Right forelimb (tissue), 1 donor: ENCODE measurements around the gene CPNE2.
"Not testable (repeated sequence)": the region's sequence is repeated elsewhere in the genome, so short reads cannot be mapped to it uniquely, and the experiment has no call there.

Source experiments
- DNase-seq: peaks from one replicate; pipeline ENCODE4 v3.0.0-alpha.2; 2018

Gene CPNE2

DNA sequence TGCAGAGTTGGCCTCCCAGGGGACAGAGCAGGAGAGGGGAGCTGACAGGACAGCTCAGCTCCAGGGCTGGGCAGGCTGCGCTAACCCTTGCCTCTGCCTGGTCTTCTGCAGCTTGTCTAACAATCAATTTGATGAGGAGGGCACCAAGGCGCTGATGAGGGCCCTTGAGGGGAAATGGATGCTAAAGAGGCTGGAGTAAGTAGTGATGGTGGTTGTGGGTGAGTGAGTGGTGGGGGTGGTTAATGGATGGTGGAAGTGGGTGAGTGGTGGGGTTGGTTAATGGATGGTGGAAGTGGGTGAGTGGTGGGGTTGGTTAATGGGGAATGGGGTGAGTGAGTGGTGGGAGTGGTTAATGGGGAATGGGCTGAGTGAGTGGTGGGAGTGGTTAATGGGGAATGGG is 22.0 kb upstream of the CPNE2 start:
- DNase-seq: no peak

DNA sequence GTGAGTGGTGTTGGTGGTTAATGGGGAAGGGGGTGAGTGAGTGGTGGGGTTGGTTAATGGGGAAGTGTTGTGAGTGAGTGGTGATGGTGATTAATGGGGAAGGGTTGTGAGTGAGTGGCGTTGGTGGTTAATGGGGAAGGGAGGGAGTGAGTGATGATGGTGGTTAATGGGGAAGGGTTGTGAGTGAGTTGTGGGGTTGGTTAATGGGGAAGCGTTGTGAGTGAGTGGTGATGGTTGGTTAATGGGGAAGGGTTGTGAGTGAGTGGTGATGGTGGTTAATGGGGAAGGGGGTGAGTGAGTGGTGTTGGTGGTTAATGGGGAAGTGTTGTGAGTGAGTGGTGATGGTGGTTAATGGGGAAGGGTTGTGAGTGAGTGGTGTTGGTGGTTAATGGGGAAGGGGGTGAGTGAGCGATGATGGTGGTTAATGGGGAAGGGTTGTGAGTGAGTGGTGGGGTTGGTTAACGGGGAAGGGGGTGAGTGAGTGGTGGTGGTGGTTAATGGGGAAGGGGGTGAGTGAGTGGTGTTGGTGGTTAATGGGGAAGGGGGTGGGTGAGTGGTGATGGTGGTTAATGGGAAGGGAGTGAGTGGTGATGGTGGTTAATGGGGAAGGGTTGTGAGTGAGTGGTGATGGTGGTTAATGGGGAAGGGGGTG is 21.2 kb upstream of the CPNE2 start:
- not testable (repeated sequence) for DNase-seq

DNA sequence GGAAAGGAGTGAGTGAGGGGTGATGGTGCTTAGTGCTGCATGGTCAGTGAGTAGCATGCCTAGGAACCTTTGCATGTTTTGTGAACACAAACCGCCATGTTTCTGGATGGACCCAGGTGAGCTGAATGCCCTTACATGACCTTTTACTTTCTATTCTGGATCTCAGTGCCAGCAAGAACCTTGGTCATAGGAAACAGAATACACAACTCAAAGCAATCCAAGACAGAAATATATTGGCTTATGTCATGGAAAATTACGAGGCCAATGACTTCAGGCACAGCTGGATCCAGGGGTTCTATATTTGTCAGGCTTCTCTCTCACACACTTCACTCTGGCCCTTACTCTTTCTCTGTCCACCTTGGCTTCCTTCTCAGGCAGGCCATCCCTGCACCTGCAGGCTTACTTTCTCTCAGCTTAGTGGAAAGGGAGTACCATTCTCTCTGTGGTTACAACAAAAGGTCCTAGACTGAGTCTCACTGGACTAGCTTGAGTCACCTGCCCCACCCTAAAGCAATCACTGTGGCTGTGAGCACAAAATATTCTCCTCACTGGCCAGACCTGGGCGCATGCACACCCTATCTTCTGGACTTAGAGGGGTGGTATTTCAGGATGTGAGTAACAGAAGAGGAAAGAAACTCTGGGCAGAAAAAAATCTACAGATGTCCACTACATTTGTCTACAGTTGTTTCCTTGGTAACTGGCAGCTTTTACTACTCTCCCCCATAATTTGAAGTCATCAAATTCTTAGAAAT is 20.4 kb upstream of the CPNE2 start:
- DNase-seq: no peak

DNA sequence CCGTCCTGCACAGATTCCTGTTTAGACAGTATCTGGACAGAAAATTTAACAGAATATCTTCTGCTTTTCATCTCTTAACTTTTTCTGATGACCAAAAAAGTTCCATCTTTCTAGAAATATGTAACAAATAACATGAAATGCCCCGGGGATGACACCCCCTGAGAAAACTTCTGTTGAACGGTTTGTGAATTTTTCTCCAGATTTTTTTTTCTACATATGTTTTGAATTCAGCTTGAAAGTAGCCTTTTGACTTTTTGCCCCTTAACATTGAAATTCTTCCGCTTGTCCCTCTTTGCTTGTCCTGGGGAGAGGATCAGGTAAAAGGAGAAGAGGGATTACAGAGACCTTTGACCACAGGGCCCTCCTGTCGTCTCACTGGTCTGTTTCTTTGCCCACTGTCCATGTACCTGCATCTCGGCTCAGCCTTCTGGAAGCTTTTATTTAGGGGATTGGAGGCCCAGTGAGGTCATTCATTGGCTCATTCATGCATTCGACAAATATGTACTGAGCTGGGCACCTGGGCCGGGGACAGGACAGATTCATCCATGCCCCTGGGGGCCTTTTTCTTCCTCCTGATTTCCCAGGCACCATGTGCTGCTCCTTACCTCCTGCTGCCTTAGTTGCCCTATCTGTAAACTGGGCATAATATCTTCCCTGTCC is 19.6 kb upstream of the CPNE2 start:
- no peak for DNase-seq

DNA sequence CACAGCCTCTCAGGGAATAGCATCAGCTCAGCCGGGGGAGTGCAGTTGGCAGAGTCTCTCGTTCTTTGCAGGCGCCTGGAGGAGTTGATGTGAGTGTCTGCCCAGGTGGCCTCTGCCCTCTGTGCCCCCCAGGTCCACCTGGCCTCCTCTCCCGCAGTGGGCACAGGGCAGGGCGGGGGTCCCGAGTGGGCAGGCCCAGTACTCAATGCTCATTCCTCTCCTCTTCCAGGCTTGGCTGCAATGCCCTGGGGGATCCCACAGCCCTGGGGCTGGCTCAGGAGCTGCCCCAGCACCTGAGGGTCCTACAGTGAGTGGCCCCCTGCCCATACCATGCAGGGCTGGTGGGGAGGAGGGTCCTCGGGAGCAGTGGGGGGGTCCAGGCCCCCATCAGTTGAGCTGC is 14.7 kb upstream of the CPNE2 start:
- DNase-seq: no peak

DNA sequence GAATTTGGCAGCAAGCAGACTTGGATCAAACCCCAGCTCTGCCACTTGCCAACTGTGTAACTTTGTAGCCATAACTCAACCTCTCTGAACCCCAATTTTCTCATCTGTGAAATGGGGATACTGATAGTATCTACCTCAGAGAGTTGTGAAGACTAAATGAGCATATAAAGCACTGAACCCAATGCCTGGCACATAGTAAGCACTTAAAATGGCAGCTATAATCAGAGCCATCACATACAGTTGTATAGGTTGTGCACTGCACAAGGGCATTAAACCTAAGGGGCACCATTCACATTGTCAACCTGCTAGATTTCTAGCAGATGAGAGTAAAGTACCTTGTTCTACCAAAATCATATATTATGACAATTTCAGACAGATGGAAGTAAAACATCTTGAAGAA is 10.6 kb upstream of the CPNE2 start:
- DNase-seq: no peak

DNA sequence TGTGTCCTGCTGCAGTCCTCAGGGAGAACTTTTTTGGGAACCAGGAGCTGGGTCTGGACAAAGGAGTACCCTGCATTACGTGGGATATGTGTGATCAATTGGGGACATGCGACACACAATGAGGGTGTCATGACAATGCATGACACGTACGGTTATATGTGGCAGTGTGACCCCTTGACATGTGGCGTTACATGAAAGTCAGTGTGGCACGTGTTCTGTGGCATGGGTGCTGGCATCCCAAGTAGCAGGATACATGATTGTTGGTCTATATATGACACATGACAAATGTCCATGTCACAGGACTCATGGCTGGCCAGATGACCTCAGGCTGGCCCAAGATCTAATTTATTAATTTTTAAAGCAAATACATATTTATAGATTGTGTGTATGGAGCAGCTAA is 9.7 kb upstream of the CPNE2 start:
- DNase-seq: no peak

DNA sequence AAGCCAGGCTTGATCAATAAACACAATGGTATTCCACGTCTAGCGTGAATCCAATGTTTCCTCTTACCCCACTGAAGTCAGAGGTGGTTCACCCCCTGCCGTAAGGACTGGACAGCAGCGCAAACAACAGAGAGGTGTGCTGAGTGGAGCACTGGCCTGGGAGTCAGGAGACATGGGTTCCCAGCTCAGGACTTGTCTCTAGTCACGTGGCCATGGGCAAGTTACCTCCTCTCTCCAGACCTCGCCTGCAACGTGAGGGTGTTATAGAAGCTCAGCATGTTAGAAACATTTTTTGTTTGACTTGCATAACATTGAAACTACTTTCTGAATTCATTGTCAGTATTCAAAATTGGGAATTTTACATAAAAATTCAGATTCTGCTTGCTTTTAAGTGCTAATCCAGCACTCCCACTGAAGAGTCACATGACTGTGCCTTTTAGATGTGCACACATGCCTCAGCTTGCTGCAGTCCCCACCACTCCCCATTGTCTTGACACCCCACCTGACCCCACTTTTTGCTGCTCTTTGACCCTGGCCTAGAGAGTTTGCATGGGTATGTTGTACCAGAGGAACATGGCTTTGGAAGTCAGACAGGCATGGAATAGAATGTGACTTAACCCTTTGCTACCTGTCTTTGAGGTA is 8.8 kb upstream of the CPNE2 start:
- no peak for DNase-seq

DNA sequence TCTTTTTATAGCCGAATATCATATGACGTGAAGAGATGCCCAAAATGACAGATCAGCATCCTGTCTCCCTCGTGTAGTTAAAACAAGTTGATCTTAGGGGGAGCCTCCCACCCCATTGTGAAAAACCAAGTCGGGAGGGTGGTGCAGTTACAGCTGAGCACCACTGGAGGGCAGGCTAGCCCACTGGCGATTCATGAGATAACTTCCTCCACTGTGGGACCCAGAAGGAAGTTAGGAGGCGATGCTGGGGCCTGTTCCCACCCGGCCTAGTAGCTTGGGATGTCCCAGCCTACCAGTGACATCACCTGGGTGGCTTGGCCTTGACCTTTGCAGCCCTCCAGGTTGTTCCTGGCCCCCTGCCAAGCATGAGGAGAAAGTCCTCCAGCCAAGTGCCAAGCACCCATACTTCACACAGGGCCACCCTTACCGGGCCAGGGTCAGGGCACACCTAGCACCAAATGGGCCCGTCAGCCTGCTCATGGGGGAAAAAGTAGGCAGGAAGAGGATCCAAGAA is 8.1 kb upstream of the CPNE2 start:
- DNase-seq: peak; percentile 80

DNA sequence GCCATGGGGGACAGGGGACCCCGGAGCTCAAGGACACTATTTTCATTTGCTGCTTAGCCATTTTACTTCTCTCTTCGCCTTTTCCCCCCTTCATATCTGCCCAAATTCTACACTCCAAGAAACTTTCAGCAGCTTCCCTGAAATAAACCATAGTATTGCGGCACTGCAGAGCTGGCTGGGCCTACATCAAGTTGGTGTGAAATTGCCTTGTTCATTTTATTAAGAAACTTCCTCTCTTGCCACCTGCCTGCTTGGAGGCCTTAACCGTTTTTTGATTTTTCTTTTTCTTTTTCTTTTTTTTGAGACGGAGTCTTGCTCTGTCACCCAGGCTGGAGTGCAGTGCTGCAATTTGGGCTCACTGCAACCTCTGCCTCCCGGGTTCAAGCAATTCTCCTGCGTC is 7.4 kb upstream of the CPNE2 start:
- no peak for DNase-seq

DNA sequence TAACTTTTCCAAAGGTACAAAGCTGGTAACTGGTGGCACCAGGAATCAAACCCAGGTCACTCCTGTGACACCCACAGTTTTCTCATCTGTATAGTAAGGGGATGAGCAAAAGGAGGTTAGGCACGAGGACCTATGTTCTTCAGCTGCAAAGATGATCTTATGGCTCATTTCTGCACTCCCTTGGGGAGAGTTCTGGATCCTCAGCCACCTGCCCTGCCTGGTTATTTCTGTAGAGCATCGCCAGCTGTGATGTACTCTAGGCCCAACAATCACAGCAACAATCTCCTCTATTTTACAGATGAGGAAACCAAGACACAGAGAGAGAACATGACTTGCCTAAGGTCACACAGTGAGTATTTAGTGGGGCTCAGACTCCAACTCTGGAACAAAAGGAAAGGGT is 5.4 kb upstream of the CPNE2 start:
- no peak for DNase-seq

DNA sequence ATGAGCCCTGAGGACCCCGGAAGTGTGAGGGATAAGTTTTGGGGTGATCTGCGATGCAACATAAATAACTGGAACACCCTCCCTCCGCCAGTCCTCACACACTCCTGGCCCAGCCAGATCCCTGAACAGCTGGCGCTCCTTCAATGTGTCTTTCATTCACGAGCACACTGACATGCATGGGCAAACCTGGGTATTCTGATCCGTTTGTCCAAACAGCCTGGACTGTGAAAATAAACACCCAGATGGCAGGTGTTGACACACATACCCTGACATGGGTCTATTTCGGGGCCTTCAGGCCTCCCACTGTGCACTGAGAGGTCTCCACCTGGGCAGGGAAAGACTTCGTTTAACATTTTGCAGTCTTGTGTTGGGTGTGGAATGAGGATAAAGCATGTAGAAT is 3.0 kb upstream of the CPNE2 start:
- DNase-seq: no peak

DNA sequence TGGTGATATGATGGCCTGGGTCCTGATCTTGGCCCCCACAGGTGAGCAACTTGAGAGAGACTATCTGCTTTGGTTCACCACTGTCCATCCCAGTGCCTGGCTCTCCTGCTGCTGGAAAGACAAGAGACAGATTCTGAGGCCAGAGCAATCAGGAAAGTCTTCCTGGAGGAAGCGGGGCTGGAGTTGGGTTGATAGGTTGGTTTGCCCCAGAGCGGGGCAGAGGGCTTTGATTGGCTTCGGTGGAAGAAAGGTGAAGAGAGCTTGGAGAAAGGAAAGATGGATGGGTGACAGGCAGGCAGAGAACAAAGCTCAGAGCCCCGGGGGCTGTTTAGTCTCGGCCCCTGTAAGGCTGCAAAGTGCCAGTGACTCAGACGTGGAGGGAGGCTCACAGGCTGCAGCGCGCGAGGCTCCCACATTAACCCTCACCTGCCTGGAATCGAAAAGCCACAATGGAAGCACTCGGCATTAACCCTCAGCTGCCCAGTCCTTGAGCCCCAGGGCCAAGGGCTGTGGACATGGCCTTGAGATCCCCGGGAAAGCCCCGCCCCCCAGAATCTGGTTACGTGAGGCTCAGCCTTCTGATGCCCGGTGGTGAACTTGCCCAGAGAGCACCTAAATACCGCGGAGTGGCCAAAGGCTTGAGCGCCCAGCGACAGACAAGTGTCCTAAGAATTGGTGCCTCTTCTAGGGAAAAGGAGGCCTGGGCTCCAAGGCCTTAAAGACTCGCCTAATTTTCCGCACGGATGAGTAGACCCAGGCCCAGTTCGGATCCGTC is 996 bp upstream of the CPNE2 start:
- no peak for DNase-seq

DNA sequence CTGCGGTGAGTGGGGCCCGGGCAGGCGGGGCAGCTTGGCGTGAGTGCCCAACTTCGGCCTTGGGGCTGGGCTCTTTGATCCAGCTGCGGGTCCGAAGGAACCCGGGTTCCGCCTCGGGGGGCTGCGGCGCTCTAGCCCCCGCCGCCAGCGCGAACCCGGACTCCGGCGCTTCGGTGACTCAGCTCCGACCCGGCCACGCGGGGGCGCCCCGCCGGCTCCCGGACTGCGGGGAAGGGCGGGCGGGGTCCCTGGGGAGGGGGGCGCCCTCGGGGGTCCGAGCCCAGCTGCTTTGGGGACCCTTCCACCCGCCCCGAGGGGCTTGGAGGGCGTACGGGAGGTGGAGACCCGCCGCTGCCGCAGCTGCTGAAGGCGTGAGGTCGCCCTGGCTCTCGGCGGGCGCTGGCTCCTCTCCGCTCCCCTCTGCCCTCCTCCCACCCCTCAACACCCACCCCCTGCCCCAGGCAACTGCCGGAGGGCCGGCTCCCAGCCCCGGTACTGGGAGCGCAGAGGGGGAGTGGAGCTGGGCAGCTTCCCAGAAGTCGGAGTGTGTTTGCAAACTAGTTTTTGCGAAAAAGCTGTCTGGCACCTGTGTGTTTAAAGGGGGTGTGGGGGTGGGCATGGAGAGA is 516 bp downstream of the CPNE2 start:
- peak; percentile 70 for DNase-seq

DNA sequence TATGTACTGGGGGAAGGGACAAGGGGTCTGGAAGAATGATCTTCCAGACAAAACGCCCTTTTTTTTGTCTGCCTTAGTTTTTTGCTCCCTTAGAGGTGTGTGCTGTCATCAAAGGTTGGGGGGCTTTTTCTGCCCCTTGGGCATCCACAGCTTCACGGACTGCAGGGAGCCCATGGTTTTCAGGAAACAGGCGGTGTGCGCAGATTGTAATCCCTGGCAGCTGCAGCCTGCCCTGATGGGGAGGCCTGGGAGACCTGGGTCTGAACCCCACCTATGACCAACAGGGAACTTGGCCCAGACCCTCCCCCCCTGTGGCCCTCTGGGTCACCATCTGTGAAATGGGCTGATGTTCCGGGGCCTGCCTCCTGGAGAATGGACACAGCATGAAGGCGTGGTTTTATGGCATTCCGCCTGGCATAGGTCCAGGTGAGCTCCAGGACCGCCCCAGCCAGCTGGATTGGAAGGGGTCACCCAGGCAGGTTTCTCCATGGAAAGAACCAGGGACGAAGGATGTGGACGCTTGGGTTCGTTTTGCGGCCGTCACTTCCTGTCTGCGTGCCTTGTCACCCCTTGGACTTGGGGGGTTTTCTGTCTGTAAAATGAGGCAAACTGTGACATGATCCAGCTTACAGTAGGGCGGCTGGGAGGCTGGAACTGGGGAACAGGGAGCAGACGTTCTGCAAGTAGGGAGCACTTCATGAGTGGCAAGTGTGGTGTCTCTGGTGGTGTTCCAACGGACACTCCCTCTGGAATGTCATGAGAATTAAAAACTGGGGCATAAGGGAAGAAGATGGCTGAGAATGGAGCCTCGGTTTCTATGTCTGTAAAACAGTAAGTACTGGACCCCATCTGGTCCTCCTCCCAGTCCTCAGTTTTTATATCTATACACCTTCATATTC is 1.5 kb downstream of the CPNE2 start:
- DNase-seq: no peak

DNA sequence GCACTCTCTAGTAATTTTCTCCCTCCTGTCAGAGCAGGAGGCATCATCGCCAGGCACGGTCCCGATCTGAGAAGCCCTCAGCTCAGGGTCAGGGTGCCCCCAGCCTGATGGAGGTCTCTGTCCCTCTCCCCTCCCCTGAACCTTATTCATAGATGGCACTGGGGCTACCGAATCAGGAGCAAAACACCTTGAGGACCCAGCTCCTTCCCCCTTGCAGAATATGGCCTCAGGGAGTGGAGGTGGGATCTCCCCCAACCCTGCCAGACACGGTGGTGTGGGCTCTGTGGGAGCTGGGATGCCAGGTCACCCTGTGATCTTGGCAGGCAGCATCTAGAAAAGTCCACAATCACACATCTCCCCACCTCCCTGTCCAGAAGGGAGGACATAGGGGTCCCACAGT is 2.5 kb downstream of the CPNE2 start:
- DNase-seq: no peak

DNA sequence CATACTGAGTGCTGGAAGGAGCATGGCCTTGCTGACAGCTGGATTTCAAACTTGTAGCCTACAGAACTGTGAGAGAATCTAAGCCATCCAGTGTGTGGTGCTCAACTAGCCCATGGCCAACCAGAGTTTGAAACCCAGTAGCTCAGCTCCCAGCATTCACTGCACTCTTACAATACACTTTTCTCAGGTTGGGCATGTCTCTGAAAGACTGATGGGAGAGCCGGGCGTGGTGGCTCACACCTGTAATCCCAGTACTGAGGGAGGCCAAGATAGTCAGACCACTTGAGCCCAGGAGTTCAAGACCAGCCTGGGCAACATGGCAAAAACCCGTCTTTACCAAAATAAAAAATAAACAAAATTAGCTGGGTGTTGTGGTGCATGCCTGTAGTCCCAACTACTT is 3.8 kb downstream of the CPNE2 start:
- DNase-seq: no peak

DNA sequence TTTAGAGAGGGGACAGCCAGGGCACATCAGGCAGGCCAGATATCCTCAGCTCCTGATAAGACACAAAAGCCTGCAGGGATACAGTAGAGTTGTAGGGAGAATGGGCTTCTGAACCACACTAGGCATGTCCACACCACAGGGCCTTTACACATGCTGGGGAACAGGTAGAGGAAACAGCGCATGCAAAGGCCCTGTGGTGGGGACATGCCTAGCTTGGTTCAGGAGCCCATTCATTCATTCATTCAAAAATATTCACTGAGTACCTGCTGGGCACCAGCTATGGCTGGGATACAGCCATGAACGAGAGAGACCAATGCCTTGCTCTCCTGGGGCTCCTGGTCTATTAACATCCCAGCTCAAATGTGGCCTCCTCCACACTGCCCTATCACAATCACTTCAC is 4.4 kb downstream of the CPNE2 start:
- no peak for DNase-seq

DNA sequence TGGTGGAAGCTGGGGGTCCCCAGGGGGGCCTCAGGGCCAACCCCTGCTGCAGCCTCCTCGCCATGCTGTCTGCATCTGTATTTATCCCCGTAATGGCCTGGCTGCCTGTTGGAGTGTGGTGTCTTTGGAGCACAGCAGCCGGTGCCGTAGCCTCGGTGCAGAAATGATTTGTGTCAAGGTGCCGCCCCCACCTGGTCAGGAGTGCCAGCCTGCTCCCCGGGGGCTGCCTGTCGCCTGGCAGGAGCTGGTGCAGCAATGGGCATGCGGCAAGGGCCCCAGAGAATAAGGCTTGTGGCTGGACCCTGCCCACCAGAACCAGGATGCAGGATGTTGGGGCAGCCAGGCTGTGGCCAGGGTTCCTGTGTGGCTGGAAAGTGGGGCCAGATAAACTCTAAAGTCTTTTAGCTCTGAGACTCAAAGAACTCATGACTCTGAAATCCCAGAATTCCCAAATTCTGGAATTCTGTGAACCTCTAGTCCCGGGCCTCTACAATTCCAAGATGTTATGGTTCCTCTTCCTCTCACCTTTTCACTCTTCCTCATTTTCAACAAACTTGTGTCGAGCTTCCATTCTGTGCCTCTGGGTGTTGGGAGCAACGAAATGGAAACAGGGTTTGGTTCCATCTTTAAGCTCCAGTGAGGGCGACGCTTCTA is 5.9 kb downstream of the CPNE2 start:
- no peak for DNase-seq

DNA sequence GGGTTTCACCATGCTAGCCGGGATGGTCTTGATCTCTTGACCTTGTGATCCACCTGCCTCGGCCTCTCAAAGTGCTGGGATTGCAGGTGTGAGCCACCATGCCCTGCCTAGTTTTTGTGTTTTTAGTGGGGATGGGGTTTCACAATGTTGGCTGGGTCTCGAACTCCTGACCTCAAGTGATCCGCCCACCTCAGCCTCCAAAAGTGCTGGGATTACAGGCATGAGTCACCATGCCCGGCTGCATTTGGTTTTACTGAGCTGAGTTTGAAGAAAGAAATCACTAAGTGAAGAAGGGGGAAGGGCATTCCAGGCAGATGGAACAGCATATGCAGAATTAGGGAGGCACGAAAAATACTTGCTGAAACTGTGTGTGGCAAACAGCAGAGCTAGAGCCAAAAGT is 7.6 kb downstream of the CPNE2 start:
- DNase-seq: not testable (repeated sequence)

DNA sequence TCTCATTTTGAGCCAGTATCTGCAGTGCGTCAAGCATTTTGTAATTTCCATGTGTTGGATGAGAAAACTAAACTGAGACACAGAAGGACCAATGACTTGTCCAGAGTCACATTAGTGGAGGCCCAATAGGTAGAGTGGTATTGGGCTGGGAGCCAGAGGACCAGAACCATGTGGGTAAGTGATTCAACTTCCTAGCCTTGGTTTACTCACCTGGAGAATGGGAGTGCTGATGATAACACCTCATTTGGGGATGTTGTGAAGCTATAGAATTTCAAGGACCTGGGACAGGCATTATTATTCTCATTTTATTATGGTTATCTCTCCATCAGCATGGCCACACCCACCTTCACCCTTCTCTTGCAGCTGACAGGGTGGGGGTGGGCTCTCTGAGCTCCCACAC is 8.1 kb downstream of the CPNE2 start:
- no peak for DNase-seq
